B cell (primary cell): Measurements from ENCODE around the gene SDC1. TPM values are rescaled to one million over a fixed set of nuclear protein-coding genes. Genes with fewer than 3 reads are reported as not detected.

ENCODE experiments used
- ATAC-seq: fragments of 200-7000 bp; cut with Tn5 transposase; one replicate; pipeline ENCODE4 v1.10.0; 2021; ENCODE audit warnings: low read depth, mild to moderate bottlenecking, moderate number of reproducible peaks, moderate library complexity
- CTCF ChIA-PET: fragments of 350-600 bp; sonication (Branson Sonifier 250); formaldehyde crosslinking; loops from one replicate; lab custom pipeline; 2021; ENCODE audit warnings: antibody characterized with exemption, inconsistent platforms; lab: Charles Lee
- POLR2A ChIA-PET: fragments of 350-600 bp; sonication (Branson Sonifier 250); formaldehyde crosslinking; loops from one replicate; lab custom pipeline; 2021; ENCODE audit warnings: antibody characterized with exemption; lab: Charles Lee
- DNase-seq: peaks from one replicate; pipeline ENCODE4 v3.0.0; 2013
- H2AFZ ChIP-seq: 2 replicates; pipeline ENCODE4 v1.6.1; 2012; ENCODE audit warnings: mild to moderate bottlenecking, low read depth, low read length; ENCODE audit not compliant: insufficient read depth, poor library complexity, severe bottlenecking
- H3K27ac ChIP-seq, 2 donors: 1 replicate in 1 of 2; 2 replicates in 1 of 2; pipeline ENCODE4 v1.5.1; 2012 to 2013; ENCODE audit warnings: low read length in 2 of 2, mild to moderate bottlenecking in 2 of 2, moderate library complexity in 1 of 2
- H3K27me3 ChIP-seq, 4 experiments: fragments of 200-600 bp in 1 of 4; sonication (generic) in 1 of 4; replicated peaks in 1 of 4; 1 replicate in 2 of 4; 2 replicates in 2 of 4; pipeline versions ENCODE4 v1.6.1 to v1.7.0; 2013 to 2016; ENCODE audit warnings: low read length in 3 of 4, mild to moderate bottlenecking in 2 of 4, mixed read lengths in 1 of 4, moderate library complexity in 1 of 4; ENCODE audit not compliant: insufficient read depth in 4 of 4, control insufficient read depth in 3 of 4; ENCODE audit errors: control extremely low read depth in 1 of 4
- H3K36me3 ChIP-seq, 2 experiments: replicated peaks in 1 of 2; 1 replicate in 1 of 2; 2 replicates in 1 of 2; pipeline versions ENCODE4 v1.6.1 to v1.7.1; 2013; ENCODE audit warnings: low read length in 1 of 2; ENCODE audit not compliant: insufficient read depth in 2 of 2, control insufficient read depth in 1 of 2; ENCODE audit errors: control extremely low read depth in 1 of 2, extremely low read depth in 1 of 2
- H3K4me1 ChIP-seq, 2 donors: fragments of 200-600 bp in 1 of 2; sonication (generic) in 1 of 2; 1 replicate in 1 of 2; 2 replicates in 1 of 2; pipeline versions ENCODE4 v1.5.1 to v1.6.1; 2013 to 2017; ENCODE audit warnings: low read length in 2 of 2; ENCODE audit not compliant: control insufficient read depth in 2 of 2, insufficient read depth in 2 of 2
- H3K4me2 ChIP-seq: replicated peaks from 2 replicates; pipeline ENCODE3; 2012; ENCODE audit warnings: mild to moderate bottlenecking, low read depth, low read length; ENCODE audit not compliant: poor library complexity, severe bottlenecking
- H3K4me3 ChIP-seq, 5 experiments: fragments of 200-600 bp in 1 of 5; sonication (generic) in 1 of 5; 1 replicate in 3 of 5; 2 replicates in 2 of 5; pipeline versions ENCODE4 v1.5.1 to v1.7.0; 2011 to 2016; ENCODE audit warnings: low read length in 4 of 5, mild to moderate bottlenecking in 4 of 5, low read depth in 2 of 5, control low read depth in 1 of 5, moderate library complexity in 1 of 5; ENCODE audit not compliant: insufficient read depth in 1 of 5; ENCODE audit errors: control extremely low read depth in 1 of 5, extremely low read depth in 1 of 5
- H3K79me2 ChIP-seq: fragments of 200-600 bp; sonication (generic); one replicate; pipeline ENCODE4 v1.6.0; 2016; ENCODE audit warnings: low read length; ENCODE audit not compliant: control insufficient read depth, insufficient read depth
- H3K9ac ChIP-seq: fragments of 200-600 bp; sonication (generic); 2 replicates; pipeline ENCODE4 v1.6.1; 2017; ENCODE audit warnings: mild to moderate bottlenecking, low read length, moderate library complexity
- H3K9me3 ChIP-seq, 3 donors: one replicate each; pipeline versions ENCODE4 v1.6.1 to v1.7.1; 2013; ENCODE audit warnings: low read length in 2 of 3; ENCODE audit not compliant: control insufficient read depth in 2 of 3, insufficient read depth in 1 of 3; ENCODE audit errors: control extremely low read depth in 1 of 3
- H4K20me1 ChIP-seq: 2 replicates; pipeline ENCODE4 v1.6.0; 2012; ENCODE audit warnings: mild to moderate bottlenecking, low read length; ENCODE audit not compliant: insufficient read depth, control insufficient read depth, poor library complexity, severe bottlenecking
- H3K27ac Mint-ChIP-seq: one replicate; pipeline ENCODE4 v1.8.0; 2021; ENCODE audit warnings: mixed read lengths
- H3K27me3 Mint-ChIP-seq: one replicate; pipeline ENCODE4 v1.8.0; 2021; ENCODE audit warnings: mixed read lengths
- H3K4me1 Mint-ChIP-seq: one replicate; pipeline ENCODE4 v1.8.0; 2021; ENCODE audit warnings: mixed read lengths
- H3K4me3 Mint-ChIP-seq: one replicate; pipeline ENCODE4 v1.8.0; 2021; ENCODE audit warnings: mixed read lengths
- H3K9me3 Mint-ChIP-seq: one replicate; pipeline ENCODE4 v1.8.0; 2022; ENCODE audit warnings: mixed read lengths; ENCODE audit not compliant: insufficient read depth
- EZH2 ChIP-seq: IDR thresholded peaks from 2 replicates; pipeline ENCODE4 v1.6.1; 2012; ENCODE audit warnings: borderline replicate concordance, low read depth, mild to moderate bottlenecking, moderate library complexity, low read length; ENCODE audit not compliant: insufficient read depth, poor library complexity, severe bottlenecking
- WGBS: methylation state at CpG from one replicate; pipeline ENCODE4 v1.1.5; 2013; ENCODE audit warnings: missing lambda C conversion rate; ENCODE audit not compliant: insufficient coverage; 5-methylcytosine and 5-hydroxymethylcytosine counted together
- intact Hi-C: fragments of 100-400 bp; cut with micrococcal nuclease; formaldehyde crosslinking; loops from one replicate; pipeline ENCODE4 v1.10.0; 2022
- polyA plus RNA-seq: library from polyadenylated mRNA; depleted of rRNA; stranded (reverse); fragments of >200 nt; gene quantifications from 2 replicates; pipeline ENCODE4 v1.2.3, GENCODE V29; 2012
- total RNA-seq, 2 donors: library from RNA; stranded (reverse); fragments of 120-200 nt in 1 of 2; gene quantifications; 1 replicate in 1 of 2; 2 replicates in 1 of 2; pipeline versions ENCODE4 v1.2.3 to v1.2.4, GENCODE V29; 2013 to 2022
- TF ChIP-seq, protein P1 (sequence below): fragments of 200-600 bp; IDR thresholded peaks from one replicate; pipeline ENCODE4 v1.8.0; 2022; ENCODE audit warnings: antibody characterized with exemption, mild to moderate bottlenecking

The SDC1 gene
- total and polyA plus RNA-seq, 2 donors (not counting 1 experiment from before 2014, with no cell fraction given): 0.22 TPM; not detected in 1

GRCh38 chr2:20165677-20166509 is 59.0 kb downstream of the SDC1 start:
- H3K27me3 ChIP-seq: peaks cover 0 to 5% (median 0%) of the 10 kb centered on the region in 4 experiments
- no peak overlapping the region for H3K27ac ChIP-seq
- no peak overlapping the region for H3K9ac ChIP-seq
- H3K4me3 ChIP-seq: no peak overlapping the region
- H3K4me3 Mint-ChIP-seq: no peak overlapping the region
- no peaks in the 10 kb centered on the region for H3K4me1 Mint-ChIP-seq
- peaks cover 7% of the 10 kb centered on the region for H3K27me3 Mint-ChIP-seq
- POLR2A ChIA-PET: no interaction called here
- no peaks in the 10 kb centered on the region for H3K9me3 ChIP-seq
- TF ChIP-seq EZH2: no peak
- TF ChIP-seq, protein P1, sequence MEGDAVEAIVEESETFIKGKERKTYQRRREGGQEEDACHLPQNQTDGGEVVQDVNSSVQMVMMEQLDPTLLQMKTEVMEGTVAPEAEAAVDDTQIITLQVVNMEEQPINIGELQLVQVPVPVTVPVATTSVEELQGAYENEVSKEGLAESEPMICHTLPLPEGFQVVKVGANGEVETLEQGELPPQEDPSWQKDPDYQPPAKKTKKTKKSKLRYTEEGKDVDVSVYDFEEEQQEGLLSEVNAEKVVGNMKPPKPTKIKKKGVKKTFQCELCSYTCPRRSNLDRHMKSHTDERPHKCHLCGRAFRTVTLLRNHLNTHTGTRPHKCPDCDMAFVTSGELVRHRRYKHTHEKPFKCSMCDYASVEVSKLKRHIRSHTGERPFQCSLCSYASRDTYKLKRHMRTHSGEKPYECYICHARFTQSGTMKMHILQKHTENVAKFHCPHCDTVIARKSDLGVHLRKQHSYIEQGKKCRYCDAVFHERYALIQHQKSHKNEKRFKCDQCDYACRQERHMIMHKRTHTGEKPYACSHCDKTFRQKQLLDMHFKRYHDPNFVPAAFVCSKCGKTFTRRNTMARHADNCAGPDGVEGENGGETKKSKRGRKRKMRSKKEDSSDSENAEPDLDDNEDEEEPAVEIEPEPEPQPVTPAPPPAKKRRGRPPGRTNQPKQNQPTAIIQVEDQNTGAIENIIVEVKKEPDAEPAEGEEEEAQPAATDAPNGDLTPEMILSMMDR: no peak
- no peak overlapping the region for H3K4me2 ChIP-seq
- 91% methylated on average over 7 of the region's 9 CpGs for WGBS
- no peak for DNase-seq
- no peaks in the 10 kb centered on the region for H3K9me3 Mint-ChIP-seq
- CTCF ChIA-PET: no interaction called here
- no peaks in the 10 kb centered on the region for H3K79me2 ChIP-seq
- H2AFZ ChIP-seq: no peak overlapping the region
- H3K4me1 ChIP-seq: no peaks in the 10 kb centered on the region
- H3K27ac Mint-ChIP-seq: no peak overlapping the region
- ATAC-seq: no peak
- no peaks in the 10 kb centered on the region for H3K36me3 ChIP-seq
- intact Hi-C loops: no loop called here
- H4K20me1 ChIP-seq: no peaks in the 10 kb centered on the region

GRCh38 chr2:20164734-20165478 is 60.0 kb downstream of the SDC1 start:
- peaks cover 0 to 5% (median 0%) of the 10 kb centered on the region in 4 experiments for H3K27me3 ChIP-seq
- H3K4me3 Mint-ChIP-seq: no peak overlapping the region
- H4K20me1 ChIP-seq: no peaks in the 10 kb centered on the region
- no peak overlapping the region for H3K9ac ChIP-seq
- DNase-seq: no peak
- no peak overlapping the region for H3K27ac ChIP-seq
- no peak overlapping the region for H3K4me3 ChIP-seq
- no peak for ATAC-seq
- H3K9me3 Mint-ChIP-seq: no peaks in the 10 kb centered on the region
- no peaks in the 10 kb centered on the region for H3K9me3 ChIP-seq
- intact Hi-C loops: no loop called here
- H3K27me3 Mint-ChIP-seq: peaks cover 8% of the 10 kb centered on the region
- ChIA-PET POLR2A (no interaction called here), CTCF (no interaction called here)
- H3K27ac Mint-ChIP-seq: no peak overlapping the region
- H3K4me1 Mint-ChIP-seq: no peaks in the 10 kb centered on the region
- no peak overlapping the region for H2AFZ ChIP-seq
- no peaks in the 10 kb centered on the region for H3K4me1 ChIP-seq
- no peak for TF ChIP-seq EZH2
- TF ChIP-seq, protein P1: no peak
- H3K4me2 ChIP-seq: no peak overlapping the region
- 95% methylated on average over 3 of the region's 3 CpGs for WGBS
- no peaks in the 10 kb centered on the region for H3K79me2 ChIP-seq
- no peaks in the 10 kb centered on the region for H3K36me3 ChIP-seq
